GM18951 (cell line): ENCODE data around the gene SORCS1.

ENCODE experiments used
- POLR2A ChIP-seq: IDR thresholded peaks from 4 replicates; pipeline ENCODE4 v1.6.1; 2011; ENCODE audit warnings: mild to moderate bottlenecking; ENCODE audit not compliant: insufficient read length, insufficient read depth; ENCODE audit errors: extremely low read depth
- in situ Hi-C: fragments of 300-500 bp; cut with MboI; formaldehyde crosslinking; loops from one replicate; pipeline ENCODE4 v1.12.0; 2022; ENCODE audit warnings: low sequenced_read_pairs, mixed read lengths, inconsistent platforms; ENCODE audit not compliant: unreplicated experiment

The SORCS1 gene

GRCh38 chr10:107013258-107014006, 151.1 kb downstream of the SORCS1 start:
- in situ Hi-C loops, result no loop called here
- TF ChIP-seq POLR2A, result no peak

- in situ Hi-C loops, result no loop called here
- no peak for TF ChIP-seq POLR2A
Observed at GRCh38 chr10:107011992-107012391, 152.5 kb downstream of the SORCS1 start.

- in situ Hi-C loops, result no loop called here
- no peak for TF ChIP-seq POLR2A
Observed at GRCh38 chr10:107011105-107011504, 153.4 kb downstream of the SORCS1 start.

GRCh38 chr10:107010531-107010930, 154.0 kb downstream of the SORCS1 start:
- in situ Hi-C loops, result no loop called here

GRCh38 chr10:107004362-107004761, 160.1 kb downstream of the SORCS1 start:
- in situ Hi-C loops, result no loop called here
- no peak for TF ChIP-seq POLR2A

More at GRCh38 chr10:107010531-107010930, 154.0 kb downstream of the SORCS1 start:
- TF ChIP-seq POLR2A, result no peak

GRCh38 chr10:107002068-107002467, 162.4 kb downstream of the SORCS1 start:
- in situ Hi-C loops, result no loop called here
- TF ChIP-seq POLR2A, result no peak

- in situ Hi-C loops, result no loop called here
- no peak for TF ChIP-seq POLR2A
Observed at GRCh38 chr10:106999118-106999707, 165.3 kb downstream of the SORCS1 start.

GRCh38 chr10:106997721-106998120, 166.8 kb downstream of the SORCS1 start:
- in situ Hi-C loops, result no loop called here
- no peak for TF ChIP-seq POLR2A

- no peak for TF ChIP-seq POLR2A
- in situ Hi-C loops, result no loop called here
Observed at GRCh38 chr10:106996510-106996909, 168.0 kb downstream of the SORCS1 start.

GRCh38 chr10:106992055-106992454, 172.5 kb downstream of the SORCS1 start:
- in situ Hi-C loops, result no loop called here
- no peak for TF ChIP-seq POLR2A

GRCh38 chr10:106991091-106991490, 173.4 kb downstream of the SORCS1 start:
- in situ Hi-C loops, result no loop called here
- no peak for TF ChIP-seq POLR2A

- no peak for TF ChIP-seq POLR2A
- in situ Hi-C loops, result loop anchor here (10.0 kb wide), 1 partner anchor 193 kb away; no protein-coding TSS in a partner anchor
Observed at GRCh38 chr10:106987362-106987761, 177.1 kb downstream of the SORCS1 start.

- in situ Hi-C loops, result loop anchor here (10.0 kb wide), 1 partner anchor 187 kb away; no protein-coding TSS in a partner anchor
- TF ChIP-seq POLR2A, result no peak
Observed at GRCh38 chr10:106982268-106982667, 182.2 kb downstream of the SORCS1 start.
